ENCODE results near the gene ARHGEF19.

DNA sequence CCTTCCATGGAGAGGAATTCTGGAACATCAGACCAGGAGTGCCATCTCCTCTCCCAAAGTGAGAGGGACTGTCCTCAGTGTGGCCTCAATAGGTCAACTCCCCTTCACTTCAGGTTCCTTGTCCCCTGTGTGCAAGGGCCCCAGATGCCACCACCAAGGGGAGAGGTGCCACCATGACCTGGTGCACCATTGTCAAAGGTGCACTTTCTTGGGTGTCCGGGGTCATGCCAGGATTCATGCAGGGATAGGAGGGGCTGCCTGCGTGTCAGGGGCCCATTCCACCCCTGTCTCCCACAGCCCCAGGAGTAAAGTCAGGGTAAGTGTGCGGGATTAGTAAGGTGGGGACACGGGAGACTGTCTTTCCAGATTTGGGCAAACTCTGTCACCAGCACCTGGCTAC lies 35.1 kb downstream of the ARHGEF19 start:
- TF ChIP-seq, protein P1, sequence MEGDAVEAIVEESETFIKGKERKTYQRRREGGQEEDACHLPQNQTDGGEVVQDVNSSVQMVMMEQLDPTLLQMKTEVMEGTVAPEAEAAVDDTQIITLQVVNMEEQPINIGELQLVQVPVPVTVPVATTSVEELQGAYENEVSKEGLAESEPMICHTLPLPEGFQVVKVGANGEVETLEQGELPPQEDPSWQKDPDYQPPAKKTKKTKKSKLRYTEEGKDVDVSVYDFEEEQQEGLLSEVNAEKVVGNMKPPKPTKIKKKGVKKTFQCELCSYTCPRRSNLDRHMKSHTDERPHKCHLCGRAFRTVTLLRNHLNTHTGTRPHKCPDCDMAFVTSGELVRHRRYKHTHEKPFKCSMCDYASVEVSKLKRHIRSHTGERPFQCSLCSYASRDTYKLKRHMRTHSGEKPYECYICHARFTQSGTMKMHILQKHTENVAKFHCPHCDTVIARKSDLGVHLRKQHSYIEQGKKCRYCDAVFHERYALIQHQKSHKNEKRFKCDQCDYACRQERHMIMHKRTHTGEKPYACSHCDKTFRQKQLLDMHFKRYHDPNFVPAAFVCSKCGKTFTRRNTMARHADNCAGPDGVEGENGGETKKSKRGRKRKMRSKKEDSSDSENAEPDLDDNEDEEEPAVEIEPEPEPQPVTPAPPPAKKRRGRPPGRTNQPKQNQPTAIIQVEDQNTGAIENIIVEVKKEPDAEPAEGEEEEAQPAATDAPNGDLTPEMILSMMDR (IDR thresholded peaks at IDR 0.05) = no peak
- TF ChIP-seq POLR2A (IDR thresholded peaks at IDR 0.05) = no peak

Data from testis (tissue), 2 donors.